ENCODE measurements around the gene LRP2. TPM values are rescaled to one million over a fixed set of nuclear protein-coding genes. Genes with fewer than 3 reads are reported as not detected.

LRP2 gene
- total and polyA plus RNA-seq, 2 of the 8 experiments (the other 6 are each of a cell fraction or from before 2014, with no cell fraction given), result 2.0 to 2.9 TPM

DNA sequence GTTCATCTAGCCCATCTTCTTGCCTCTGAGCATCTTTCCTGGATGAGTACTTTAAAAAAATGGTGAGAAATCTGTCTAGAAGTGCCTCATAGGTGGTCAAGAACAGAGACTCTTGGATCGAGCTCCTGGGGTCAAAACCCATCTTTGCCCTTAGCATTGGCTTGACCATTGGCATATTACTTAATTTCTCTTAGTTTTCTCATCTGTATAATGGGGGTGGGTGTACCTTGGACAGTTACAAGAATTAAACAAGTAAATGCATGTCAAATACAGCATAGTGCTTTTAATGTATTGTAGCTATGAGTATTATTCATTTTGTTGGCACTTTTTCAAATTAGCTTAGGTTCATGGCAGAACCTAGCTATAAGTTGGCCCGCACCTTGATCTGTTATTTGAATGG lies 256.2 kb downstream of the LRP2 start:
- Histone ChIP-seq H4K8ac (ENCODE audit: extremely low read depth, insufficient read depth, low read length) (no peak overlapping the region), H3K9ac (replicated peaks in 1 of 4; ENCODE audit: extremely low read depth in 1 of 4, low read depth in 3 of 4, low read length in 3 of 4) (no peak overlapping the region), H3K79me1 (ENCODE audit: low read depth, low read length) (no peaks in the 10 kb centered on the region), H4K91ac (replicated peaks; ENCODE audit: insufficient read length, low read length) (no peak overlapping the region), H2BK20ac (ENCODE audit: low read length) (no peak overlapping the region), H3K36me3 (ENCODE audit: control insufficient read depth in 2 of 4, insufficient read depth in 4 of 4, low read length in 3 of 4) (no peaks in the 10 kb centered on the region), H4K20me1 (replicated peaks in 1 of 2; ENCODE audit: control insufficient read depth in 1 of 2, insufficient read depth in 2 of 2, low read length in 2 of 2) (no peaks in the 10 kb centered on the region), H3K56ac (replicated peaks; ENCODE audit: insufficient read length, low read depth, low read length) (no peak overlapping the region), H3K14ac (ENCODE audit: insufficient read length) (no peak overlapping the region), H2AK5ac (ENCODE audit: low read depth, low read length) (no peak overlapping the region), H3K9me3 (ENCODE audit: insufficient read depth in 2 of 2, low read depth in 1 of 2, low read length in 1 of 2) (no peaks in the 10 kb centered on the region), H2BK12ac (ENCODE audit: low read depth, low read length) (no peak overlapping the region), H4K5ac (ENCODE audit: insufficient read length, low read depth, low read length) (no peak overlapping the region), H2BK120ac (replicated peaks; ENCODE audit: low read depth, low read length) (no peak overlapping the region), H3K4ac (replicated peaks; ENCODE audit: insufficient read length, low read depth, low read length) (no peak overlapping the region), H3K27ac (ENCODE audit: low read depth, low read length) (no peak overlapping the region), H3K23ac (ENCODE audit: insufficient read length) (no peak overlapping the region), H2AFZ (ENCODE audit: low read length) (no peak overlapping the region), H3K4me2 (ENCODE audit: insufficient read depth in 1 of 2, low read depth in 2 of 2, low read length in 2 of 2) (no peak overlapping the region), H3K4me3 (ENCODE audit: extremely low read depth in 1 of 4, insufficient read depth in 2 of 4, low read depth in 3 of 4, low read length in 4 of 4) (no peak overlapping the region), H3K79me2 (ENCODE audit: control insufficient read depth in 1 of 2, insufficient read depth in 2 of 2, low read length in 2 of 2) (no peaks in the 10 kb centered on the region), H3K23me2 (ENCODE audit: low read depth, low read length) (no peaks in the 10 kb centered on the region), H3K27me3 (replicated peaks in 1 of 4; ENCODE audit: control insufficient read depth in 3 of 4, extremely low read depth in 1 of 4, insufficient read depth in 3 of 4, low read length in 3 of 4) (no peaks in the 10 kb centered on the region), H3K18ac (ENCODE audit: extremely low read depth, low read length) (no peak overlapping the region), H2BK5ac (ENCODE audit: low read depth, low read length) (no peak overlapping the region), H3K4me1 (replicated peaks in 1 of 4; ENCODE audit: control insufficient read depth in 3 of 4, insufficient read depth in 4 of 4, low read length in 3 of 4) (peaks cover 0 to 6% (median 3%) of the 10 kb centered on the region in 4 experiments; a peak in 3 of 7 replicates), H2BK15ac (ENCODE audit: low read length) (no peak overlapping the region)
- 85% methylated on average over 2 of the region's 2 CpGs; no CpG with 5 or more reads in 1 of the 2 experiments for WGBS, 2 experiments (ENCODE audit: extremely low coverage in 1 of 2, insufficient coverage in 1 of 2, insufficient read length in 1 of 2, insufficient replicate concordance in 2 of 2, low coverage in 1 of 2, low lambda C conversion rate in 2 of 2, missing lambda C conversion rate in 1 of 2)
- ChIA-PET POLR2A (ENCODE audit: partially characterized antibody) (no interaction called here), CTCF (ENCODE audit: partially characterized antibody) (interaction anchor here (0.7 kb wide), 1 partner anchor 34 kb away, joined by 3 read pairs; no protein-coding TSS in a partner anchor)
- DNase-seq (ENCODE audit: low read depth in 1 of 2, low spot score in 2 of 2) (no peak), FAIRE-seq (no peak)
- TF ChIP-seq GTF2F1 (IDR thresholded peaks at IDR 0.05; ENCODE audit: borderline replicate concordance, low read depth, low read length), result no peak
- TF ChIP-seq MAFK (IDR thresholded peaks at IDR 0.05; ENCODE audit: low read depth, low read length), result no peak
- TF ChIP-seq TEAD4 (IDR thresholded peaks at IDR 0.05; ENCODE audit: low read depth, low read length), result no peak
- TF ChIP-seq POU5F1 (IDR thresholded peaks at IDR 0.05; ENCODE audit: low read depth, low read length), result no peak
- no peak for TF ChIP-seq RAD21 (IDR thresholded peaks at IDR 0.05 in 1 of 2, conservative IDR thresholded peaks at IDR 0.05 in 1 of 2; ENCODE audit: low read depth in 2 of 2, low read length in 2 of 2)

Measured in H1 (cell line).